Liver (tissue), 9 donors: ENCODE measurements around the gene TEX48. TPM values are rescaled to one million over a fixed set of nuclear protein-coding genes. Genes with fewer than 3 reads are reported as not detected.

Source experiments
- DNase-seq: peaks from one replicate; pipeline ENCODE4 v3.0.0-alpha.2; 2017; ENCODE audit warnings: low spot score
- H3K27ac ChIP-seq, 2 donors: one replicate each; pipeline ENCODE4 v1.7.0; 2013; ENCODE audit warnings: inconsistent platforms in 2 of 2, low read length in 2 of 2, control low read depth in 1 of 2, low read depth in 1 of 2, mild to moderate bottlenecking in 1 of 2
- H3K27me3 ChIP-seq, 4 donors: one replicate each; pipeline versions ENCODE4 v1.6.1 to v1.7.0; 2013; ENCODE audit warnings: low read length in 3 of 4, inconsistent platforms in 1 of 4, mild to moderate bottlenecking in 1 of 4, moderate library complexity in 1 of 4; ENCODE audit not compliant: control insufficient read depth in 4 of 4, insufficient read depth in 4 of 4
- H3K36me3 ChIP-seq, 4 donors: one replicate each; pipeline versions ENCODE4 v1.6.1 to v1.7.0; 2013; ENCODE audit warnings: low read length in 3 of 4, mild to moderate bottlenecking in 3 of 4, low read depth in 1 of 4, moderate library complexity in 1 of 4; ENCODE audit not compliant: control insufficient read depth in 4 of 4, insufficient read depth in 3 of 4
- H3K4me1 ChIP-seq, 4 donors: one replicate each; pipeline versions ENCODE4 v1.6.1 to v1.7.0; 2013; ENCODE audit warnings: low read length in 3 of 4, mild to moderate bottlenecking in 3 of 4, moderate library complexity in 1 of 4; ENCODE audit not compliant: control insufficient read depth in 4 of 4, insufficient read depth in 4 of 4
- H3K4me3 ChIP-seq, 3 donors: one replicate each; pipeline versions ENCODE4 v1.6.1 to v1.7.0; 2013; ENCODE audit warnings: low read length in 3 of 3, control low read depth in 1 of 3, low read depth in 1 of 3, mild to moderate bottlenecking in 1 of 3
- H3K9ac ChIP-seq, 2 donors: one replicate each; pipeline ENCODE4 v1.7.0; 2013; ENCODE audit warnings: low read length in 2 of 2, mild to moderate bottlenecking in 2 of 2, moderate library complexity in 2 of 2, control low read depth in 1 of 2, low read depth in 1 of 2
- H3K9me3 ChIP-seq, 4 donors: one replicate each; pipeline versions ENCODE4 v1.6.1 to v1.7.0; 2013; ENCODE audit warnings: low read length in 3 of 4; ENCODE audit not compliant: control insufficient read depth in 4 of 4
- ATF3 ChIP-seq: IDR thresholded peaks from 2 replicates; pipeline ENCODE4 v1.6.1; 2016; ENCODE audit warnings: antibody characterized with exemption
- EGR1 ChIP-seq, 2 donors: IDR thresholded peaks; 2 replicates each; pipeline ENCODE4 v1.6.1; 2016 to 2018; ENCODE audit warnings: antibody characterized with exemption in 2 of 2, low read depth in 2 of 2
- FOXA1 ChIP-seq: IDR thresholded peaks from 2 replicates; pipeline ENCODE4 v1.6.1; 2016; ENCODE audit warnings: antibody characterized with exemption
- FOXA2 ChIP-seq: IDR thresholded peaks from 2 replicates; pipeline ENCODE4 v1.6.1; 2016; ENCODE audit warnings: antibody characterized with exemption
- GABPA ChIP-seq, 2 donors: IDR thresholded peaks in 1 of 2; conservative IDR thresholded peaks in 1 of 2; 2 replicates each; pipeline ENCODE4 v1.6.1; 2016; ENCODE audit warnings: antibody characterized with exemption in 2 of 2, mild to moderate bottlenecking in 1 of 2, moderate library complexity in 1 of 2
- HNF4G ChIP-seq: IDR thresholded peaks from 2 replicates; pipeline ENCODE4 v1.6.1; 2016; ENCODE audit warnings: antibody characterized with exemption
- JUND ChIP-seq, 2 donors: IDR thresholded peaks; 2 replicates each; pipeline ENCODE4 v1.6.1; 2016; ENCODE audit warnings: antibody characterized with exemption in 2 of 2
- RXRA ChIP-seq, 2 donors: IDR thresholded peaks; 2 replicates each; pipeline ENCODE4 v1.6.1; 2017 to 2018; ENCODE audit warnings: antibody characterized with exemption in 2 of 2, mild to moderate bottlenecking in 1 of 2
- SP1 ChIP-seq: IDR thresholded peaks from 2 replicates; pipeline ENCODE4 v1.6.1; 2018; ENCODE audit warnings: antibody characterized with exemption, mild to moderate bottlenecking
- YY1 ChIP-seq: IDR thresholded peaks from 2 replicates; pipeline ENCODE4 v1.6.1; 2016; ENCODE audit warnings: antibody characterized with exemption, mild to moderate bottlenecking
- WGBS: extraction: QIAGEN DNeasy Blood & Tissue Kit; methylation state at CpG from one replicate; pipeline ENCODE4 v1.1.7; 2013; 5-methylcytosine and 5-hydroxymethylcytosine counted together
- polyA plus RNA-seq, 2 donors: library from polyadenylated mRNA; stranded (reverse) in 1 of 2; unstranded in 1 of 2; fragments of 200-250 nt in 1 of 2; fragments of >200 nt in 1 of 2; fragmentation: Nextera tagmentation in 1 of 2; extraction: Ambion mirVana in 1 of 2; gene quantifications; one replicate each; pipeline versions ENCODE4 v1.2.1 to v1.2.3, GENCODE V29; 2013 to 2015
- total RNA-seq, 2 donors: library from RNA; depleted of rRNA; stranded (reverse); fragments of >200 nt; gene quantifications; one replicate each; pipeline ENCODE4 v1.2.3, GENCODE V29; 2014
- TF ChIP-seq, protein P1 (sequence below): fragments of 150-350 bp; IDR thresholded peaks from 2 replicates; pipeline ENCODE4 v1.5.1; 2017; ENCODE audit warnings: improper control_type of control experiment, low read depth, low read length; ENCODE audit not compliant: missing input control
- TF ChIP-seq, protein P2 (sequence below): IDR thresholded peaks from 2 replicates; pipeline ENCODE4 v1.6.1; 2016; ENCODE audit warnings: antibody characterized with exemption, mild to moderate bottlenecking
- donor health status: healthy.
- donor health status: healthy.
- donor health status: healthy.
- donor health status: healthy.
- donor health status: healthy.

The TEX48 gene
- total and polyA plus RNA-seq, 4 donors, result not detected

- WGBS, result 99% methylated on average over 3 of the region's 3 CpGs
- no peak for TF ChIP-seq ATF3
- no peak for TF ChIP-seq FOXA2
- TF ChIP-seq, protein P1, sequence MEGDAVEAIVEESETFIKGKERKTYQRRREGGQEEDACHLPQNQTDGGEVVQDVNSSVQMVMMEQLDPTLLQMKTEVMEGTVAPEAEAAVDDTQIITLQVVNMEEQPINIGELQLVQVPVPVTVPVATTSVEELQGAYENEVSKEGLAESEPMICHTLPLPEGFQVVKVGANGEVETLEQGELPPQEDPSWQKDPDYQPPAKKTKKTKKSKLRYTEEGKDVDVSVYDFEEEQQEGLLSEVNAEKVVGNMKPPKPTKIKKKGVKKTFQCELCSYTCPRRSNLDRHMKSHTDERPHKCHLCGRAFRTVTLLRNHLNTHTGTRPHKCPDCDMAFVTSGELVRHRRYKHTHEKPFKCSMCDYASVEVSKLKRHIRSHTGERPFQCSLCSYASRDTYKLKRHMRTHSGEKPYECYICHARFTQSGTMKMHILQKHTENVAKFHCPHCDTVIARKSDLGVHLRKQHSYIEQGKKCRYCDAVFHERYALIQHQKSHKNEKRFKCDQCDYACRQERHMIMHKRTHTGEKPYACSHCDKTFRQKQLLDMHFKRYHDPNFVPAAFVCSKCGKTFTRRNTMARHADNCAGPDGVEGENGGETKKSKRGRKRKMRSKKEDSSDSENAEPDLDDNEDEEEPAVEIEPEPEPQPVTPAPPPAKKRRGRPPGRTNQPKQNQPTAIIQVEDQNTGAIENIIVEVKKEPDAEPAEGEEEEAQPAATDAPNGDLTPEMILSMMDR, result no peak
- TF ChIP-seq EGR1 (IDR thresholded peaks at IDR 0.05; ENCODE audit: low read depth in 2 of 2), result no peak
- no peak for TF ChIP-seq JUND (IDR thresholded peaks at IDR 0.05)
- TF ChIP-seq SP1, result no peak
- TF ChIP-seq FOXA1, result no peak
- TF ChIP-seq GABPA (IDR thresholded peaks at IDR 0.05 in 1 of 2, conservative IDR thresholded peaks at IDR 0.05 in 1 of 2), result no peak
Measured at GRCh38 chr9:114724744-114725143, 42.8 kb upstream of the TEX48 start.

DNA sequence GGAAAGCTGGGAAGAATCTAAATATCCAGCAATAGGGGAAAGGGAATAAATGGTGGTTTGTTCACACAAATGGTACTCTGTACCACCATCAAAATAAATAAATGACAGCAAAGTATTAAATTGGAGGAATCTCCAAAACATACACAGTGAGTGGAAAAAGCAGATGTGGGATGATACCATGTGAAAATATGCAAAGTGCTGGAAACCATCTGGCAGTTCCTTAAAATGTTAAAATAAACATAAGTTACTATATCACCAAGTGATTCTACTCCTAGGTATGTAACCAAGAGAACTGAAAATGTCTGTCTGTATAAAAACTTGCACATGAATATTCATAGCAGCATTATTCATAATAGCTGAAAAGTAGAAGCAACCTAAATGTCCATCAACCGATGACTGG is 41.9 kb upstream of the TEX48 start:
- Histone ChIP-seq H3K27ac (no peak overlapping the region), H3K4me1 (peaks cover 0 to 11% (median 7%) of the 10 kb centered on the region in 4 donors), H3K9ac (no peak overlapping the region), H3K9me3 (no peaks in the 10 kb centered on the region), H3K4me3 (no peak overlapping the region), H3K27me3 (peaks cover 0 to 2% (median 0%) of the 10 kb centered on the region in 4 donors), H3K36me3 (no peaks in the 10 kb centered on the region)
- 98% methylated on average over 1 of the region's 1 CpG for WGBS
- no peak for DNase-seq
- TF ChIP-seq ATF3 (no peak), YY1 (no peak), HNF4G (no peak), FOXA2 (no peak), FOXA1 (no peak), RXRA (IDR thresholded peaks at IDR 0.05) (no peak), SP1 (no peak), GABPA (IDR thresholded peaks at IDR 0.05 in 1 of 2, conservative IDR thresholded peaks at IDR 0.05 in 1 of 2) (no peak)
- TF ChIP-seq, protein P1, result no peak
- TF ChIP-seq, protein P2, sequence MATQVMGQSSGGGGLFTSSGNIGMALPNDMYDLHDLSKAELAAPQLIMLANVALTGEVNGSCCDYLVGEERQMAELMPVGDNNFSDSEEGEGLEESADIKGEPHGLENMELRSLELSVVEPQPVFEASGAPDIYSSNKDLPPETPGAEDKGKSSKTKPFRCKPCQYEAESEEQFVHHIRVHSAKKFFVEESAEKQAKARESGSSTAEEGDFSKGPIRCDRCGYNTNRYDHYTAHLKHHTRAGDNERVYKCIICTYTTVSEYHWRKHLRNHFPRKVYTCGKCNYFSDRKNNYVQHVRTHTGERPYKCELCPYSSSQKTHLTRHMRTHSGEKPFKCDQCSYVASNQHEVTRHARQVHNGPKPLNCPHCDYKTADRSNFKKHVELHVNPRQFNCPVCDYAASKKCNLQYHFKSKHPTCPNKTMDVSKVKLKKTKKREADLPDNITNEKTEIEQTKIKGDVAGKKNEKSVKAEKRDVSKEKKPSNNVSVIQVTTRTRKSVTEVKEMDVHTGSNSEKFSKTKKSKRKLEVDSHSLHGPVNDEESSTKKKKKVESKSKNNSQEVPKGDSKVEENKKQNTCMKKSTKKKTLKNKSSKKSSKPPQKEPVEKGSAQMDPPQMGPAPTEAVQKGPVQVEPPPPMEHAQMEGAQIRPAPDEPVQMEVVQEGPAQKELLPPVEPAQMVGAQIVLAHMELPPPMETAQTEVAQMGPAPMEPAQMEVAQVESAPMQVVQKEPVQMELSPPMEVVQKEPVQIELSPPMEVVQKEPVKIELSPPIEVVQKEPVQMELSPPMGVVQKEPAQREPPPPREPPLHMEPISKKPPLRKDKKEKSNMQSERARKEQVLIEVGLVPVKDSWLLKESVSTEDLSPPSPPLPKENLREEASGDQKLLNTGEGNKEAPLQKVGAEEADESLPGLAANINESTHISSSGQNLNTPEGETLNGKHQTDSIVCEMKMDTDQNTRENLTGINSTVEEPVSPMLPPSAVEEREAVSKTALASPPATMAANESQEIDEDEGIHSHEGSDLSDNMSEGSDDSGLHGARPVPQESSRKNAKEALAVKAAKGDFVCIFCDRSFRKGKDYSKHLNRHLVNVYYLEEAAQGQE, result no peak

More at GRCh38 chr9:114724744-114725143, 42.8 kb upstream of the TEX48 start:
- no peak overlapping the region for H3K9ac ChIP-seq
- H3K27ac ChIP-seq, result no peak overlapping the region
- no peaks in the 10 kb centered on the region for H3K9me3 ChIP-seq
- no peak overlapping the region for H3K4me3 ChIP-seq
- peaks cover 0 to 2% (median 0%) of the 10 kb centered on the region in 4 donors for H3K27me3 ChIP-seq
- no peaks in the 10 kb centered on the region for H3K36me3 ChIP-seq
- peaks cover 0 to 11% (median 7%) of the 10 kb centered on the region in 4 donors for H3K4me1 ChIP-seq
- no peak for DNase-seq
